ENCODE results near the gene WDR86. TPM values are rescaled to one million over a fixed set of nuclear protein-coding genes. Genes with fewer than 3 reads are reported as not detected.

WDR86 gene
- total RNA-seq, 2 experiments from 2014 or later: 0.25 TPM

- TF ChIP-seq, protein P1, sequence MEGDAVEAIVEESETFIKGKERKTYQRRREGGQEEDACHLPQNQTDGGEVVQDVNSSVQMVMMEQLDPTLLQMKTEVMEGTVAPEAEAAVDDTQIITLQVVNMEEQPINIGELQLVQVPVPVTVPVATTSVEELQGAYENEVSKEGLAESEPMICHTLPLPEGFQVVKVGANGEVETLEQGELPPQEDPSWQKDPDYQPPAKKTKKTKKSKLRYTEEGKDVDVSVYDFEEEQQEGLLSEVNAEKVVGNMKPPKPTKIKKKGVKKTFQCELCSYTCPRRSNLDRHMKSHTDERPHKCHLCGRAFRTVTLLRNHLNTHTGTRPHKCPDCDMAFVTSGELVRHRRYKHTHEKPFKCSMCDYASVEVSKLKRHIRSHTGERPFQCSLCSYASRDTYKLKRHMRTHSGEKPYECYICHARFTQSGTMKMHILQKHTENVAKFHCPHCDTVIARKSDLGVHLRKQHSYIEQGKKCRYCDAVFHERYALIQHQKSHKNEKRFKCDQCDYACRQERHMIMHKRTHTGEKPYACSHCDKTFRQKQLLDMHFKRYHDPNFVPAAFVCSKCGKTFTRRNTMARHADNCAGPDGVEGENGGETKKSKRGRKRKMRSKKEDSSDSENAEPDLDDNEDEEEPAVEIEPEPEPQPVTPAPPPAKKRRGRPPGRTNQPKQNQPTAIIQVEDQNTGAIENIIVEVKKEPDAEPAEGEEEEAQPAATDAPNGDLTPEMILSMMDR (IDR thresholded peaks at IDR 0.05): no peak
- ChIA-PET CTCF (no interaction called here), POLR2A (no interaction called here)
- intact Hi-C loops (cut with micrococcal nuclease): no loop called here
- Mint-ChIP-seq H3K4me1 (ENCODE audit: low read depth) (peaks cover 7% of the 10 kb centered on the region), H3K27ac (no peak overlapping the region), H3K36me3 (ENCODE audit: low read depth) (no peaks in the 10 kb centered on the region), H3K9me3 (no peaks in the 10 kb centered on the region), H3K4me3 (no peak overlapping the region), H3K27me3 (peaks cover 14% of the 10 kb centered on the region)
- DNase-seq: no peak
- ATAC-seq: no peak
Measured at GRCh38 chr7:151406051-151406875, 3.6 kb downstream of the WDR86 start.

GRCh38 chr7:151405588-151405987 is 4.2 kb downstream of the WDR86 start:
- ChIA-PET CTCF (no interaction called here), POLR2A (no interaction called here)
- intact Hi-C loops (cut with micrococcal nuclease): no loop called here
- no peak overlapping the region for H3K4me3 Mint-ChIP-seq
- H3K9me3 Mint-ChIP-seq: no peaks in the 10 kb centered on the region
- TF ChIP-seq, protein P1 (IDR thresholded peaks at IDR 0.05): no peak
- H3K27me3 Mint-ChIP-seq: peaks cover 7% of the 10 kb centered on the region
- DNase-seq (no peak), ATAC-seq (no peak)
- peaks cover 4% of the 10 kb centered on the region for H3K4me1 Mint-ChIP-seq (ENCODE audit: low read depth)
- H3K27ac Mint-ChIP-seq: no peak overlapping the region
- no peaks in the 10 kb centered on the region for H3K36me3 Mint-ChIP-seq (ENCODE audit: low read depth)

DNA sequence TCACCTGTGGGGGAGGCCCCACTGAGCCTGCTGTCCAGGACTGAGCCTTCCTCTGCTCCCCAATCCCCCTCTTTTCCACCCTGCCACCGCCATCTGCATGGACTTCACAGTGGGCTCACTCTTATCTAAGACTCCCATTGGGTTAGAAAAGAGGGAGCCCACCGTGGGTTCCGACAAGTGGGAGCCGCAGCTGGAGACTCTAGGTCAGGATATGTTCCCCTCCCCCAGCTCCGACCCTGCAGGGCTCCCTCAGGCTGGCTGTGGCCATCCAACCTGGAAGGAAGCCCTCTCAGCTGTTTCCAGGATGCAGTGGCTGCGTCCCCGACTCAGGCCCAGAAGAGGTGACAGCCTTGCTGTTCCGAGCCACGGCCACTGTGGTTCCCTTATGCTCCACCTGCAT is 4.8 kb downstream of the WDR86 start:
- Mint-ChIP-seq H3K9me3 (no peaks in the 10 kb centered on the region), H3K36me3 (ENCODE audit: low read depth) (no peaks in the 10 kb centered on the region), H3K4me3 (no peak overlapping the region), H3K27ac (no peak overlapping the region), H3K4me1 (ENCODE audit: low read depth) (peaks cover 4% of the 10 kb centered on the region), H3K27me3 (peaks cover 5% of the 10 kb centered on the region)
- intact Hi-C loops (cut with micrococcal nuclease): no loop called here
- ATAC-seq (no peak), DNase-seq (no peak)
- TF ChIP-seq, protein P1 (IDR thresholded peaks at IDR 0.05): no peak
- ChIA-PET POLR2A (no interaction called here), CTCF (no interaction called here)

DNA sequence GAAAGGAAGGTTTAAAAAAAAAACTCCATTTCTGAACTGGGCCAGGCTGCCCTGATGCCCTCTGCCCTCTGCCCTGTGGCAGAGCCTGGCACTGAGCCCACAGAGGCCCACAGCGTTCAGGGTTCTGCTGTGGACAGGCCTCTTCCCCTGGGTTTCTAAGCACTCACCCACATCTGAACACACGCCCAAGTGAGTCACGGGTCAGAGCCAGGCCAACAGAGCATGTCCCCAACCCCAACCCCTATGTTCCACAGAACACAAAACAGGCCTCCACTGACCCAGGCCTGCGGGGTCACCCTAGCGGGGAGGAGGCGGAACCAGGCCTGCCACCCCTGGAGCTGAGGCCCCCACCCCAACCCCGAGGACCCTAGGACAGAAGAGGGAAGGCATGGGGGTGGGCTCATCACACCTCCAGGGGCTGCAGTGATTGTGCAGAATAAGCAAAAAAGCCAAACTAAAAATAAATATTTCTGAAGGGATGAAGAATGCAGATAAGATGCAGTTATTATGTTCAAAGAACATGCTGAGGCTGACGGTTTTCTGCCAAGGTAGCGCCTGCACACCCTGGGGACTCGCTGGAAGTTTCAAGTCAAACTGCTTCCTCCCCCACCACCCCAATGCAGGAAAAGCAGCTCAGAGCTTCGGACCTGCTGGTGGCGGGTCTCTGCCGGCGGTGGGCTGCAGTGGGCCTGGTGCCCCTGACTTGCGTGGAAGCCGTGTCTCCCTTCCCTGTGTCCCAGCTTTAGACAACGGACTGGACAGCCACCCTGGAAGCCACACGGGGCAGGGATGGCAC is 5.4 kb downstream of the WDR86 start:
- intact Hi-C loops (cut with micrococcal nuclease): no loop called here
- ChIA-PET POLR2A (no interaction called here), CTCF (no interaction called here)
- DNase-seq: no peak
- Mint-ChIP-seq H3K9me3 (no peaks in the 10 kb centered on the region), H3K4me3 (no peak overlapping the region), H3K36me3 (ENCODE audit: low read depth) (no peaks in the 10 kb centered on the region), H3K4me1 (ENCODE audit: low read depth) (peaks cover 4% of the 10 kb centered on the region), H3K27me3 (peaks cover 5% of the 10 kb centered on the region), H3K27ac (no peak overlapping the region)
- TF ChIP-seq, protein P1 (IDR thresholded peaks at IDR 0.05): no peak
- ATAC-seq: no peak

DNA sequence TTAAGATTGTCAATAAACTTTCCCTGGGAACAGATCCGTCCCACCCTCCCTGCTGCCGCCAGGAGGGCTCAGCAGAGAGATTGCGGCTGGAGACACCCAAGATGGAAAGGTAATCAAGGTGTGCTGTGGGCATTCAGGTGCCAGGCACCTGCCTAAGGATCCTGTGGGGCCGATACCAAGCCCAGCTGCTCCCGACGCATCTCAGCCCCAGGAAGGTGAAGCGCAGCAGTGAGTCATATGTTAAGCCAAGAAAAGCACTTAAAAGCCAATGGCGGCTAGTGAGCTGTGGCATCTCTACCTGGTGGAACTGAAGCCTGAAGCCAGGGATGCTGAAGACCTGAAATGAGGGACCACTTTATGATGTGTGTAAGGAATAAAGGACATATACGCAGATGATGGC is 6.1 kb downstream of the WDR86 start:
- ATAC-seq (no peak), DNase-seq (no peak)
- peaks cover 3% of the 10 kb centered on the region for H3K27me3 Mint-ChIP-seq
- H3K27ac Mint-ChIP-seq: no peak overlapping the region
- intact Hi-C loops (cut with micrococcal nuclease): no loop called here
- no peaks in the 10 kb centered on the region for H3K36me3 Mint-ChIP-seq (ENCODE audit: low read depth)
- peaks cover 3% of the 10 kb centered on the region for H3K4me1 Mint-ChIP-seq (ENCODE audit: low read depth)
- TF ChIP-seq, protein P1 (IDR thresholded peaks at IDR 0.05): no peak
- H3K9me3 Mint-ChIP-seq: no peaks in the 10 kb centered on the region
- no peak overlapping the region for H3K4me3 Mint-ChIP-seq
- ChIA-PET POLR2A (no interaction called here), CTCF (no interaction called here)

All from activated CD8-positive, alpha-beta T cell treated with anti-CD3 and anti-CD28 coated beads for 36 hours (primary cell).